K562 (cell line): ENCODE measurements around the gene RBM27. TPM values are rescaled to one million over a fixed set of nuclear protein-coding genes. Genes with fewer than 3 reads are reported as not detected.
"Not testable (repeated sequence)": the region's sequence is repeated elsewhere in the genome, so short reads cannot be mapped to it uniquely, and the experiment has no call there.

Experiments used
- ATAC-seq: fragments of 200-7000 bp; cut with Tn5 transposase; 3 replicates; pipeline ENCODE4 v1.9.1; 2020; ENCODE audit warnings: moderate library complexity
- BruUV-seq: library from RNA; stranded (reverse); fragments of 400-500 nt; replicated peaks from 2 replicates; lab custom pipeline; 2021; lab: Mats Ljungman, UMichigan
- CTCF ChIA-PET: fragments of 300-600 bp; formaldehyde crosslinking; extraction: SDS; loops from one replicate; lab custom pipeline; 2021; ENCODE audit warnings: low intra/inter-chr PET ratio; lab: Yijun Ruan, JAX
- POLR2A ChIA-PET: fragments of 300-600, 350-650 bp; sonication (Branson Sonifier 250); formaldehyde crosslinking; extraction: SDS; loops from one replicate; lab custom pipeline; 2021; ENCODE audit warnings: antibody characterized with exemption, inconsistent platforms; lab: Yijun Ruan, JAX
- DNase-seq, 4 experiments: peaks; one replicate each; pipeline versions ENCODE4 v3.0.0 to v3.0.0-alpha.2; 2011 to 2018; ENCODE audit warnings: low spot score in 3 of 4, mixed read lengths in 3 of 4; ENCODE audit errors: extremely low read depth in 1 of 4
- FAIRE-seq: peaks from 2 replicates; lab custom pipeline; 2011; peaks lifted over from hg19 to GRCh38; lab: Jason Lieb, UNC
- H2AFZ ChIP-seq: 2 replicates; pipeline ENCODE4 v1.6.0; 2011; ENCODE audit warnings: low read depth, low read length, control low read depth, inconsistent platforms
- H3K27ac ChIP-seq: fragments of 200-600 bp; 3 replicates; pipeline ENCODE4 v1.8.0; 2011; ENCODE audit warnings: low read depth, mild to moderate bottlenecking, control low read depth, inconsistent platforms, low read length, moderate library complexity, mixed read lengths; ENCODE audit errors: extremely low read depth
- H3K27me3 ChIP-seq, 2 experiments: fragments of 300-600 bp in 1 of 2; 2 replicates in 1 of 2; 3 replicates in 1 of 2; pipeline versions ENCODE4 v1.6.0 to v1.8.0; 2011; ENCODE audit warnings: inconsistent platforms in 2 of 2, low read length in 2 of 2, mild to moderate bottlenecking in 1 of 2, mixed read lengths in 1 of 2, moderate library complexity in 1 of 2; ENCODE audit not compliant: control insufficient read depth in 2 of 2, insufficient read depth in 2 of 2
- H3K36me3 ChIP-seq: fragments of 300-600 bp; 3 replicates; pipeline ENCODE4 v1.8.0; 2011; ENCODE audit warnings: mild to moderate bottlenecking, low read length, inconsistent platforms; ENCODE audit not compliant: control insufficient read depth, insufficient read depth
- H3K4me1 ChIP-seq, 2 experiments: fragments of 200-600 bp in 1 of 2; replicated peaks in 1 of 2; 2 replicates in 1 of 2; 3 replicates in 1 of 2; pipeline versions ENCODE4 v1.5.1 to v1.8.0; 2011; ENCODE audit warnings: inconsistent platforms in 2 of 2, low read length in 2 of 2, mild to moderate bottlenecking in 1 of 2, mixed read lengths in 1 of 2, moderate library complexity in 1 of 2; ENCODE audit not compliant: control insufficient read depth in 2 of 2, insufficient read depth in 2 of 2
- H3K4me2 ChIP-seq: 2 replicates; pipeline ENCODE4 v1.6.1; 2011; ENCODE audit warnings: low read length, control low read depth, inconsistent platforms, mixed read lengths; ENCODE audit not compliant: insufficient read depth
- H3K4me3 ChIP-seq: fragments of 200-600 bp; sonication (generic), shearing (Covaris generic); 2 replicates; pipeline ENCODE4 v1.5.1; 2016; ENCODE audit warnings: control low read depth, inconsistent platforms
- H3K79me2 ChIP-seq: fragments of 200-600 bp; 3 replicates; pipeline ENCODE4 v1.8.0; 2011; ENCODE audit warnings: low read length, inconsistent platforms; ENCODE audit not compliant: control insufficient read depth, insufficient read depth
- H3K9ac ChIP-seq, 2 experiments: 2 replicates each; pipeline versions ENCODE4 v1.6.0 to v1.6.1; 2011; ENCODE audit warnings: low read depth in 2 of 2, low read length in 2 of 2, control low read depth in 1 of 2, inconsistent platforms in 1 of 2, mild to moderate bottlenecking in 1 of 2, mixed read lengths in 1 of 2; ENCODE audit not compliant: insufficient read depth in 1 of 2
- H3K9me1 ChIP-seq: one replicate; pipeline ENCODE4 v1.6.0; 2011; ENCODE audit warnings: inconsistent platforms, mild to moderate bottlenecking, low read length, moderate library complexity; ENCODE audit not compliant: control insufficient read depth, insufficient read depth
- H3K9me3 ChIP-seq: replicated peaks from 2 replicates; pipeline ENCODE4 v1.5.1; 2011; ENCODE audit warnings: low read depth, low read length, inconsistent platforms; ENCODE audit not compliant: control insufficient read depth, insufficient read depth
- H4K20me1 ChIP-seq: replicated peaks from 2 replicates; pipeline ENCODE4 v1.6.1; 2011; ENCODE audit warnings: low read length, inconsistent platforms, mixed read lengths; ENCODE audit not compliant: control insufficient read depth, insufficient read depth
- ARID1B ChIP-seq: fragments of 450-650 bp; IDR thresholded peaks from 2 replicates; pipeline ENCODE4 v1.6.1; 2016; ENCODE audit warnings: antibody characterized with exemption, mild to moderate bottlenecking, inconsistent platforms
- CXXC5 ChIP-seq: fragments of 250-450 bp; sonication (Bioruptor Pico); IDR thresholded peaks from 2 replicates; pipeline ENCODE4 v1.8.0; 2022; ENCODE audit warnings: inconsistent platforms, mild to moderate bottlenecking, moderate library complexity
- DPF2 ChIP-seq: fragments of 450-650 bp; IDR thresholded peaks from 2 replicates; pipeline ENCODE4 v1.6.1; 2016
- HDAC1 ChIP-seq, 2 experiments: fragments of 450-650 bp; IDR thresholded peaks; 2 replicates each; pipeline ENCODE4 v1.6.1; 2016 to 2017; ENCODE audit warnings: inconsistent platforms in 1 of 2, mild to moderate bottlenecking in 1 of 2, moderate library complexity in 1 of 2
- HDAC8 ChIP-seq: fragments of 450-650 bp; IDR thresholded peaks from 2 replicates; pipeline ENCODE4 v1.6.1; 2016; ENCODE audit warnings: mild to moderate bottlenecking, missing genetic modification characterization, moderate library complexity, missing compliant biosample characterization
- JUN ChIP-seq, 2 experiments: sonication (generic) in 1 of 2; formaldehyde crosslinking in 1 of 2; IDR thresholded peaks; 2 replicates each; pipeline versions ENCODE4 v1.6.1 to v1.8.0; 2012 to 2022; ENCODE audit warnings: borderline replicate concordance in 2 of 2, mild to moderate bottlenecking in 2 of 2, improper control_type of control experiment in 1 of 2, low read depth in 1 of 2, low read length in 1 of 2, missing genetic modification reagents in 1 of 2
- JUND ChIP-seq, 2 experiments: IDR thresholded peaks; 2 replicates in 1 of 2; 3 replicates in 1 of 2; pipeline ENCODE4 v1.6.1; 2011; ENCODE audit warnings: borderline replicate concordance in 2 of 2, low read depth in 2 of 2, low read length in 2 of 2, improper control_type of control experiment in 1 of 2, missing biosample characterization in 1 of 2, missing genetic modification characterization in 1 of 2, missing genetic modification reagents in 1 of 2
- NCOR1 ChIP-seq: fragments of 450-650 bp; IDR thresholded peaks from 2 replicates; pipeline ENCODE4 v1.6.1; 2016; ENCODE audit warnings: mild to moderate bottlenecking, moderate library complexity
- NR4A1 ChIP-seq, 2 experiments: fragments of 250-450 bp in 1 of 2; fragments of 450-650 bp in 1 of 2; sonication (Bioruptor Pico) in 1 of 2; IDR thresholded peaks; 2 replicates each; pipeline versions ENCODE4 v1.4.0 to v1.6.1; 2016 to 2020; ENCODE audit warnings: mild to moderate bottlenecking in 2 of 2, missing compliant biosample characterization in 1 of 2, missing genetic modification characterization in 1 of 2, moderate library complexity in 1 of 2
- SMAD4 ChIP-seq: fragments of 250-450 bp; sonication (Bioruptor Pico); conservative IDR thresholded peaks from 2 replicates; pipeline ENCODE4 v1.8.0; 2021; ENCODE audit warnings: inconsistent platforms, mild to moderate bottlenecking, moderate library complexity
- SMARCA4 ChIP-seq: fragments of 450-650 bp; IDR thresholded peaks from 2 replicates; pipeline ENCODE4 v1.6.1; 2016
- SMARCC2 ChIP-seq: fragments of 450-650 bp; IDR thresholded peaks from 2 replicates; pipeline ENCODE4 v1.6.1; 2017; ENCODE audit warnings: antibody characterized with exemption, moderate library complexity, mild to moderate bottlenecking, low read depth
- SMARCE1 ChIP-seq: fragments of 450-650 bp; IDR thresholded peaks from 2 replicates; pipeline ENCODE4 v1.7.1; 2016; ENCODE audit warnings: mild to moderate bottlenecking
- ZEB2 ChIP-seq: fragments of 450-650 bp; IDR thresholded peaks from 2 replicates; pipeline ENCODE4 v1.6.1; 2016
- ZNF592 ChIP-seq: fragments of 450-650 bp; IDR thresholded peaks from 2 replicates; pipeline ENCODE4 v1.6.1; 2017; ENCODE audit warnings: antibody characterized with exemption, mild to moderate bottlenecking
- WGBS: fragments of 100-300 bp; shearing (Covaris generic); methylation state at CpG from one replicate; pipeline ENCODE4 v1.1.6; 2016; ENCODE audit warnings: low coverage, mixed read lengths; ENCODE audit not compliant: insufficient coverage; ENCODE audit errors: missing lambda C conversion rate; 5-methylcytosine and 5-hydroxymethylcytosine counted together
- in situ Hi-C: fragments of 300-500 bp; cut with MboI; formaldehyde crosslinking; loops from 4 replicates; pipeline ENCODE4 v1.15.0; 2018; ENCODE audit warnings: inconsistent platforms, mixed read lengths
- intact Hi-C: fragments of 100-400 bp; cut with micrococcal nuclease; formaldehyde crosslinking; loops from 2 replicates; pipeline ENCODE4 v1.14.2; 2022
- polyA plus RNA-seq, 8 experiments: library from polyadenylated mRNA; depleted of rRNA in 4 of 8; stranded (reverse) in 5 of 8; unstranded in 3 of 8; fragments of >200 nt; fragmentation: Nextera tagmentation in 2 of 8; fragmentation: Illumina TruSeq in 1 of 8; extraction: Ambion mirVana in 2 of 8; extraction: Trizol in 1 of 8; gene quantifications; 2 replicates each; pipeline versions ENCODE4 v1.2.1 to v1.2.3, GENCODE V29; 2011 to 2014; ENCODE audit warnings: inconsistent platforms in 1 of 8, missing spikeins in 1 of 8
- total RNA-seq, 7 experiments: library from RNA; depleted of rRNA in 6 of 7; stranded (reverse); fragments of >200 nt in 6 of 7; fragmentation: Illumina TruSeq in 2 of 7; extraction: Trizol in 2 of 7; gene quantifications; 2 replicates each; pipeline versions ENCODE4 v1.2.1 to v1.2.3, GENCODE V29; 2011 to 2021; ENCODE audit warnings: low replicate concordance in 1 of 7
- TF ChIP-seq, protein P1 (sequence below): fragments of 200-800 bp; sonication (Bioruptor generic); IDR thresholded peaks from 2 replicates; pipeline ENCODE4 v1.6.1; 2017; ENCODE audit warnings: missing genetic modification characterization, missing compliant biosample characterization

Gene RBM27
- total and polyA plus RNA-seq, 9 of the 15 experiments (the other 6 are each of a cell fraction or from before 2014, with no cell fraction given): 5.3 to 45.4 (median 29.1) TPM

DNA sequence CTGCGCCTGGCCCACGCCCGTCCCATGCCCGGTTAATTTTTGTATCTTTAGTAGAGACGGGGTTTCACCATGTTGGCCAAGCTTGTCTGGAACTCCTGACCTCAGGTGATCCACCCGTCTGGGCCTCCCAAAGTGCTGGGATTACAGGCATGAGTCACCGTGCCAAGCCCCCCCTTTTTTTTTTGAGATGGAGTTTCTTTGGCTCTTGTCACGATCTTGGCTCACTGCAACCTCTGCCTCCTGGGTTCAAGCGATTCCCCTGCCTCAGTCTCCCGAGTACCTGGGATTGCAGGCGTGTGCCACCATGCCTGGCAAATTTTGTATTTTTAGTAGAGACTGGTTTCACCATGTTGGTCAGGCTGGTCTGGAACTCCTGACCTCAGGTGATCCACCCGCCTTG, 1.6 kb upstream of the RBM27 start:
- CTCF ChIA-PET; ATAC-seq; BruUV-seq; H3K36me3 ChIP-seq; H3K9me1 ChIP-seq; intact Hi-C loops; H3K9me3 ChIP-seq; FAIRE-seq; H3K4me2 ChIP-seq; H3K27me3 ChIP-seq; DNase-seq; H3K27ac ChIP-seq; H4K20me1 ChIP-seq; H3K9ac ChIP-seq; H3K4me3 ChIP-seq; TF ChIP-seq JUN (CRISPR knock-in tag; IDR thresholded peaks at IDR 0.05; ENCODE audit: borderline replicate concordance); NR4A1 (CRISPR knock-in tag; IDR thresholded peaks at IDR 0.05): not testable (repeated sequence)
- POLR2A ChIA-PET: interaction anchor here (0.6 to 1.6 kb wide), 3 partner anchors 12 to 107 kb away, joined by 3 to 5 read pairs (median 4); no protein-coding TSS in a partner anchor
- WGBS: 67% methylated on average over 10 of the region's 12 CpGs
- H3K79me2 ChIP-seq: peaks cover 38% of the 10 kb centered on the region
- in situ Hi-C loops: loop anchor here (10.0 kb wide), 1 partner anchor 367 kb away; the partner anchor contains the start of gene PRELID2
- peaks cover 15 to 17% of the 10 kb centered on the region in 2 experiments; a peak in 3 of 5 replicates for H3K4me1 ChIP-seq
- peak overlapping the region; percentile 74 for H2AFZ ChIP-seq
- TF ChIP-seq SMARCE1 (peak; percentile 57; the same call in 1 of the 2 replicates), SMAD4 (CRISPR knock-in tag) (peak; percentile 79), JUN (IDR thresholded peaks at IDR 0.05; ENCODE audit: borderline replicate concordance, low read depth, low read length) (0 out of 2 replicates have a peak, but pooled peaks have one; percentile 17), DPF2 (peak; percentile 74), HDAC8 (tag) (peak; percentile 57; the same call in 1 of the 2 replicates), CXXC5 (peak; percentile 43; the same call in 1 of the 2 replicates), NCOR1 (peak; percentile 19; the same call in 1 of the 2 replicates), ZEB2 (peak; percentile 23; the same call in 1 of the 2 replicates), ARID1B (0 out of 2 replicates have a peak, but pooled peaks have one; percentile 34), NR4A1 (tag; IDR thresholded peaks at IDR 0.05) (peak; percentile 65; the same call in 1 of the 2 replicates), SMARCA4 (peak; percentile 60; the same call in 1 of the 2 replicates), ZNF592 (peak; percentile 43), HDAC1 (IDR thresholded peaks at IDR 0.05) (peak in 1 of 2 experiments; percentile 55; a peak in 1 of 4 replicates), JUND (IDR thresholded peaks at IDR 0.05; ENCODE audit: borderline replicate concordance, low read depth, low read length) (peak; percentile 77), JUND (tag; IDR thresholded peaks at IDR 0.05; ENCODE audit: borderline replicate concordance, low read depth, low read length) (peak; percentile 47; the same call in 1 of the 3 replicates), SMARCC2 (0 out of 2 replicates have a peak, but pooled peaks have one; percentile 26)
- TF ChIP-seq, protein P1, sequence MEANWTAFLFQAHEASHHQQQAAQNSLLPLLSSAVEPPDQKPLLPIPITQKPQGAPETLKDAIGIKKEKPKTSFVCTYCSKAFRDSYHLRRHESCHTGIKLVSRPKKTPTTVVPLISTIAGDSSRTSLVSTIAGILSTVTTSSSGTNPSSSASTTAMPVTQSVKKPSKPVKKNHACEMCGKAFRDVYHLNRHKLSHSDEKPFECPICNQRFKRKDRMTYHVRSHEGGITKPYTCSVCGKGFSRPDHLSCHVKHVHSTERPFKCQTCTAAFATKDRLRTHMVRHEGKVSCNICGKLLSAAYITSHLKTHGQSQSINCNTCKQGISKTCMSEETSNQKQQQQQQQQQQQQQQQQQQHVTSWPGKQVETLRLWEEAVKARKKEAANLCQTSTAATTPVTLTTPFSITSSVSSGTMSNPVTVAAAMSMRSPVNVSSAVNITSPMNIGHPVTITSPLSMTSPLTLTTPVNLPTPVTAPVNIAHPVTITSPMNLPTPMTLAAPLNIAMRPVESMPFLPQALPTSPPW (CRISPR knock-in tag): peak; percentile 64
